D721Med (cell line): ENCODE measurements around the gene KYNU.

ENCODE experiments used
- DNase-seq: peaks from one replicate; pipeline ENCODE4 v3.0.0; 2011; ENCODE audit warnings: low spot score; ENCODE audit not compliant: insufficient read length
- FAIRE-seq: peaks from 2 replicates; lab custom pipeline; 2011; peaks lifted over from hg19 to GRCh38; lab: Jason Lieb, UNC
- TF ChIP-seq, protein P1 (sequence below): IDR thresholded peaks from 2 replicates; pipeline ENCODE4 v1.5.1; 2012; ENCODE audit warnings: mild to moderate bottlenecking, control low read depth; ENCODE audit not compliant: insufficient read depth; ENCODE audit errors: missing control alignments

KYNU gene

GRCh38 chr2:142877216-142877838 lies at the start of gene KYNU:
TSS of gene KYNU (plus strand) at chr2:142877664. CDS start at chr2:142885368, 7,704 bp downstream.
- no peak for FAIRE-seq
- DNase-seq, result no peak
- TF ChIP-seq, protein P1, sequence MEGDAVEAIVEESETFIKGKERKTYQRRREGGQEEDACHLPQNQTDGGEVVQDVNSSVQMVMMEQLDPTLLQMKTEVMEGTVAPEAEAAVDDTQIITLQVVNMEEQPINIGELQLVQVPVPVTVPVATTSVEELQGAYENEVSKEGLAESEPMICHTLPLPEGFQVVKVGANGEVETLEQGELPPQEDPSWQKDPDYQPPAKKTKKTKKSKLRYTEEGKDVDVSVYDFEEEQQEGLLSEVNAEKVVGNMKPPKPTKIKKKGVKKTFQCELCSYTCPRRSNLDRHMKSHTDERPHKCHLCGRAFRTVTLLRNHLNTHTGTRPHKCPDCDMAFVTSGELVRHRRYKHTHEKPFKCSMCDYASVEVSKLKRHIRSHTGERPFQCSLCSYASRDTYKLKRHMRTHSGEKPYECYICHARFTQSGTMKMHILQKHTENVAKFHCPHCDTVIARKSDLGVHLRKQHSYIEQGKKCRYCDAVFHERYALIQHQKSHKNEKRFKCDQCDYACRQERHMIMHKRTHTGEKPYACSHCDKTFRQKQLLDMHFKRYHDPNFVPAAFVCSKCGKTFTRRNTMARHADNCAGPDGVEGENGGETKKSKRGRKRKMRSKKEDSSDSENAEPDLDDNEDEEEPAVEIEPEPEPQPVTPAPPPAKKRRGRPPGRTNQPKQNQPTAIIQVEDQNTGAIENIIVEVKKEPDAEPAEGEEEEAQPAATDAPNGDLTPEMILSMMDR, result no peak

DNA sequence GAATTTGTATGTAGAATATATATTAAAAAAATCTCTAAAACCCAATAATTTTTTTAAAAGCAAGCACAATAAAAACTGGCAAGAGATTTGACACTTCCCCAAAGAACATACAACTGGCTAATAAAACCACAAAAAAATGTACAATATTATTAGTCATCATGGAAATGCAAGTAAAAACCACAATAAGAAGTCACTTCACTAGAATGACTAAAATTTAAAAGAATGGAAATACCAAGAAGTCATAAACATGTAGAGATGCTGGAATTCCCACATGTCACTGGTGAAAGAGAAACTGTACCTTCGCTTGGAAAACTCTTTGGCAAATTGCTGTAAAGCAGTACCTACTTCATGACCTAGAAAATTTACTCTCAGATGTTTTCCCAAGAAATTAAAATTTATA lies 43.4 kb upstream of the KYNU start:
- TF ChIP-seq, protein P1, result no peak
- DNase-seq, result no peak
- FAIRE-seq, result no peak

DNA sequence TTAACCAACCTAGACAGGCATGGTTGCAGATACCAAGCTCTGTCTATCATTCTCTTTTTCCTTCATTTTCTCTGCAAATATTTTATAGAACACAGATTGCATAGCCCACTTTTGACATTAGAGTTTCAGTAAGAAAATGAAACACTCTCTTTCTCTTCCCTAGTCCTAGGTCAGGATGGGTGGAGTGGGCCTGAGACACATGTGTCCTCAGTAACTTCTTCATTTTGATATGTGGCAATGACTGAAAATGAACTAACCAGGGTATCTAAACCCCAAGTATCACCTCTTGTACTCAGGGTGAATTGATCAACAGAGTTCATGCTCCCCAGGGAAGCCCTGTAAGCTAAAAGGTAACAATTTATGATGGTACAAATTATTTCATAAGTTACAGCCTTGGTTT lies 37.0 kb upstream of the KYNU start:
- TF ChIP-seq, protein P1, result no peak
- no peak for FAIRE-seq
- no peak for DNase-seq

- DNase-seq (no peak), FAIRE-seq (no peak)
- TF ChIP-seq, protein P1, result no peak
Observed at GRCh38 chr2:142841788-142842187, 35.7 kb upstream of the KYNU start.

DNA sequence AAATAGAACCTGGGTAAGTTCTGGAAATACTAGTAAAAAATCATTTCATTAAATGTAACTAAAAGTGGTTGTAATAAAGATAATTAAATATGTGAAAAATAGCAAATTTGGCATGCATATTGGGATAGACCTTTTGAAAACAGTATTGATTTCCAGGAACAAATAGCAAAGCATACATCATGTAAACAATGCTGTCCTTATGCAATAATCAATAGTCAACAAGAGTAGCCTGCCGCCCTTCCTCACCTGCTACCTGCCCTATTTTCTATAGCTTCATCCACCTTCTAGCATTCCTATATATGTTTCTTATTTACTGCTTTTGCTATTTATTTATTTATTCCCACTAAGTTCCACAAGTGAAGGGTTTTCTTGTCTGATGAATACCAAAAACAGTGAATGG lies 35.1 kb upstream of the KYNU start:
- TF ChIP-seq, protein P1, result no peak
- FAIRE-seq, result no peak
- DNase-seq, result no peak

DNA sequence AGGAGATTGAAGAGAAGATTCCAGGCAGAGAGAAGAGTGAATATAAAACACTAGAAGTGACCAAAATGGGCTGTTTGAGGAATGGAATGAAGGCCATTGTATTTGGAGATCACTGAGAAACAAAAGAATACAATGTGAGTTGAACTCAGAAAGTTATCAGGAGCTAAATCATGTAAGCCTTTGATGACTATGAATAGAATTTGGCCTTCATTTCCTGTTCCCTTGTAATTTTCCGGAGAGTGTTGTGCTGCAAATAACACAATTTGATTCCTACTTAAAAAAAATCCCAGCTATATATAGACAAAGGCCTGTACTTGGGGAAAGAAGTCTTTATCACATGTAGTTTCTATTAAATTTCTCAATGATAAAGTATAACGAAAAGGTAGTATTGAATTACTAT lies 33.7 kb upstream of the KYNU start:
- DNase-seq, result no peak
- no peak for FAIRE-seq
- TF ChIP-seq, protein P1, result no peak

DNA sequence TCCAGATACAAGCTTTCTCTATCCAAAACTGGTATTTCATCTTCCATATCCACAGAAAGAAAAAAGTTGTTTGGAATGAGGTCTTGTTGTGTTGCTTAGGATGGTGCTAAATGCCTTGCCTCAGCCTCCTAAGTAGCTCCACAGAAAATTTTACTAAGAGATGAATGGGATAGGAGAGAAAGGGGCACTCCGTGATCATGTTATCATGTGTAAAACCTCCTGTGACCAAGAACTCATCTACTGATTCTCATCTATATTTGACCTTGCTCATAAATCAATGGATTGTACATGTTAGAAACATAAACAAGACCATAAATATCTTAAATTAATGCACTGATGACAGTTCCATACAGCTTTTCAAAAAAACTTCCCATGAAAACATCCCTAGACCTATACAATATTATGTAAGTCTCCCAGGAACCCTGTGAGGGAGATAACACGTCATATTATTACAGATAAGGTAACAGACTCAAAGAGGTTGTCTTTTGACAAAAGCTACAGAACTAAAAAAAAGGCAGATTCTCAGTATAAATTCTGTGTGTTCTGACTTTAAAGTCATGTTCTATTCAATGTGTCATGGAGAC lies 29.3 kb upstream of the KYNU start:
- DNase-seq, result no peak
- FAIRE-seq, result no peak
- TF ChIP-seq, protein P1, result no peak
